ENCODE results near the gene SEC24B. TPM values are rescaled to one million over a fixed set of nuclear protein-coding genes. Genes with fewer than 3 reads are reported as not detected.
"Not testable (repeated sequence)": the region's sequence is repeated elsewhere in the genome, so short reads cannot be mapped to it uniquely, and the experiment has no call there.

The SEC24B gene
- total RNA-seq, 1 donor from 2014 or later, result 40.3 TPM

DNA sequence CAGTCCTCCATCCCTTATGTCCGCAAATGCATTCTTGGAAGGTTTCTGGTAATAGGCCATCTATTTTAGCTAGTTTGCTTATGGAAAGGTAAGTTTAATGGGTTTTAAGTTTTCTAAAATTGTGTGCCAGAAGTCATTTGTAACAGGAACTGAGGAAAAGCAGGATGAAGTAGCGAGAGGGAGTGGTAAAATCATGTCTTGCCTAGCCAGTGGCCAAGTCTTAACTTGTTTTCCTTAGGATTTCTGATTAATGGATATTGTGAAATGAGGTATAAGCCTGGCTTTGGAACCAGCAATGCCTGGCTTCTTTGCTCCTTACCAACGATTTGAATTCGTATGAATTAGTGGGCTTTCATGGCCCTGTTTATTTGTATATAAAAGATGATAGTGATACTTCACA, 7.3 kb downstream of the SEC24B start:
- peaks cover 5% of the 10 kb centered on the region for H3K36me3 Mint-ChIP-seq (ENCODE audit: insufficient read depth)
- H3K27me3 Mint-ChIP-seq, result no peaks in the 10 kb centered on the region
- peaks cover 35% of the 10 kb centered on the region for H3K4me1 Mint-ChIP-seq (ENCODE audit: low read depth)
- no peak overlapping the region for H3K4me3 Mint-ChIP-seq (ENCODE audit: low read depth)
- TF ChIP-seq, protein P1, sequence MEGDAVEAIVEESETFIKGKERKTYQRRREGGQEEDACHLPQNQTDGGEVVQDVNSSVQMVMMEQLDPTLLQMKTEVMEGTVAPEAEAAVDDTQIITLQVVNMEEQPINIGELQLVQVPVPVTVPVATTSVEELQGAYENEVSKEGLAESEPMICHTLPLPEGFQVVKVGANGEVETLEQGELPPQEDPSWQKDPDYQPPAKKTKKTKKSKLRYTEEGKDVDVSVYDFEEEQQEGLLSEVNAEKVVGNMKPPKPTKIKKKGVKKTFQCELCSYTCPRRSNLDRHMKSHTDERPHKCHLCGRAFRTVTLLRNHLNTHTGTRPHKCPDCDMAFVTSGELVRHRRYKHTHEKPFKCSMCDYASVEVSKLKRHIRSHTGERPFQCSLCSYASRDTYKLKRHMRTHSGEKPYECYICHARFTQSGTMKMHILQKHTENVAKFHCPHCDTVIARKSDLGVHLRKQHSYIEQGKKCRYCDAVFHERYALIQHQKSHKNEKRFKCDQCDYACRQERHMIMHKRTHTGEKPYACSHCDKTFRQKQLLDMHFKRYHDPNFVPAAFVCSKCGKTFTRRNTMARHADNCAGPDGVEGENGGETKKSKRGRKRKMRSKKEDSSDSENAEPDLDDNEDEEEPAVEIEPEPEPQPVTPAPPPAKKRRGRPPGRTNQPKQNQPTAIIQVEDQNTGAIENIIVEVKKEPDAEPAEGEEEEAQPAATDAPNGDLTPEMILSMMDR (IDR thresholded peaks at IDR 0.05; ENCODE audit: unreplicated experiment), result no peak
- DNase-seq (ENCODE audit: low spot score, unreplicated experiment), result no peak
- H3K27ac Mint-ChIP-seq, result peak overlapping the region; percentile 34
- peaks cover 1% of the 10 kb centered on the region for H3K9me3 Mint-ChIP-seq (ENCODE audit: low read depth)

DNA sequence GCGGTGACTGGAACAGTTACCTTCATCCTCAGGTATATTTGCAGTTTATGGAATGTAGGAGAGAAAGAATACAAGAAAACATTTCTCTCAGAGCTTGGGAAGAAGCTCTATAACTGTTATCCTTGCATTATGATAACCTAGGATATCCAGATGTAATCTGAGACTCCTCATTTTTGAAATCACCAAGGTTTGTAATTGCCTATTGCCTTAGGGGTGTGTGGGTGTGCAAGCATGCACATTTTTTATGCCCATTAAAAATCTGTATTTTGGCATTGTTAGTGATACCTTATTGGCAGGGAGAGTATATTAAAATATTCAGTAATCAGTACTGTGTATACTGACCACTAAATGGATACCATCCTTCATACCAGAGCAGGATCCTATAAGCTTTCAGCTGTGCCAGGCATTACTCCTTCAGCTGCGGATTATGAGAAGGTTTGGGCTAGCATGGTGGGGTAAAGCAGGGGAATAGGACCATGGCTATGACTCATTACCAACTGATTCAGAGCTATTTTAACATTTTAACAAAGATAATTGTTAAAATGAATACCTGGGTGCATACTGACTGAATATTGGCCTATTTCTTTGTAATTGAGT, 8.3 kb downstream of the SEC24B start:
- no peaks in the 10 kb centered on the region for H3K27me3 Mint-ChIP-seq
- TF ChIP-seq, protein P1 (IDR thresholded peaks at IDR 0.05; ENCODE audit: unreplicated experiment), result no peak
- H3K4me1 Mint-ChIP-seq (ENCODE audit: low read depth), result peaks cover 27% of the 10 kb centered on the region
- H3K9me3 Mint-ChIP-seq (ENCODE audit: low read depth), result peaks cover 4% of the 10 kb centered on the region
- DNase-seq (ENCODE audit: low spot score, unreplicated experiment), result no peak
- no peak overlapping the region for H3K4me3 Mint-ChIP-seq (ENCODE audit: low read depth)
- peaks cover 9% of the 10 kb centered on the region for H3K36me3 Mint-ChIP-seq (ENCODE audit: insufficient read depth)
- no peak overlapping the region for H3K27ac Mint-ChIP-seq

DNA sequence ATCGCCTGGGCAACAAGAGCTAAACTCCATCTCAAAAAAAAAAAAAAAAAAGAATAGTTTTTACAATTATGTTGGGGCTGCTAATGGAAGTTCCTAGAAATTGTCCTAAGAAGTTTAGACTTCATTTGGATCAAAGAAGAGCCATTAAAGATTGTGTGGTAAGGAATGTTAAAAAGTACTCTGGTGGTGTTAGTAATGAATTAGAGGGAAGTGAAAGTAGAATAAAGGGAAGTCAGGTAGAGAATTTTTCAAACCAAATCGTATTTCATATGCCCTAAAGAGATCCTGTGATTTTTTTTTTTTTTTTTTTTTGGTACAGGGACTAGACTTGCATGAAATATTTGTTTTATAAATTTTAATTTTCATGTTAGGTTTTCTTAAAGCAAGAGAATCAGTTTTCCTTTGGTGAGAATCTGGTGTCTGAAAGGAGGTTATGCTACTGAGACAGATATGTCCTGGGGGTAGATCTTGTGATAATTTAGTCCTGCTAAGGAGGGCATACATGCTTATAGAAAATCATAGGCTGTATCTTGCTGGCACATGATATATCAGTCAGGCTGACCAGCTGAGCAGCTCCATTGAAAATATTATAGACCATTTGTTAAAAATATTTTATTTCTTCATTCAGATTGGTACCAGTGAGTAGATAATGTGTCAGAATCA, 10.7 kb downstream of the SEC24B start:
- Mint-ChIP-seq H3K4me1 (ENCODE audit: low read depth) (peaks cover 25% of the 10 kb centered on the region), H3K9me3 (ENCODE audit: low read depth) (peaks cover 4% of the 10 kb centered on the region), H3K4me3 (ENCODE audit: low read depth) (no peak overlapping the region), H3K27me3 (no peaks in the 10 kb centered on the region), H3K27ac (no peak overlapping the region), H3K36me3 (ENCODE audit: insufficient read depth) (peaks cover 14% of the 10 kb centered on the region)
- TF ChIP-seq, protein P1 (IDR thresholded peaks at IDR 0.05; ENCODE audit: unreplicated experiment), result no peak
- DNase-seq (ENCODE audit: low spot score, unreplicated experiment), result no peak

DNA sequence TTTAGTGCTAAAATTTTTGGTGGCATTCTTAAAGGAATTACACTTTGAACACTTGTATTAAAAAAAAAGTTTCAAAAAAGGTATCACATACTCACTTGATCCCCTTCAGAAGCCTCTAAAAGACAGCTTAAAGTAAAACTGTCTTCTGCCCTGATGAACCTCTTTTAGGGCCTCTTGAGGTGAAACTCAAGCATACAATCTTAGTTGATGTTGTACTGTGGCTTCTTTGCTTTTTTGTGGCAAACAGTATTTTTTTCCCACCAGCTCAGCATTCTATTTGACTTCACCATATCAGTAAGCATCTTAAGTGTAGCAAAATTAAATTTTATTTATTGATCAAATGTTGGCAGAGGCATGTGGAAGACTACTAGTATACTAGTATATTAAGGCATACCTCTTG, 13.7 kb downstream of the SEC24B start:
- TF ChIP-seq, protein P1 (IDR thresholded peaks at IDR 0.05; ENCODE audit: unreplicated experiment), result no peak
- Mint-ChIP-seq H3K4me1 (ENCODE audit: low read depth) (peaks cover 9% of the 10 kb centered on the region), H3K27ac (no peak overlapping the region), H3K9me3 (ENCODE audit: low read depth) (peaks cover 4% of the 10 kb centered on the region), H3K27me3 (no peaks in the 10 kb centered on the region), H3K4me3 (ENCODE audit: low read depth) (no peak overlapping the region), H3K36me3 (ENCODE audit: insufficient read depth) (peaks cover 25% of the 10 kb centered on the region)
- no peak for DNase-seq (ENCODE audit: low spot score, unreplicated experiment)

DNA sequence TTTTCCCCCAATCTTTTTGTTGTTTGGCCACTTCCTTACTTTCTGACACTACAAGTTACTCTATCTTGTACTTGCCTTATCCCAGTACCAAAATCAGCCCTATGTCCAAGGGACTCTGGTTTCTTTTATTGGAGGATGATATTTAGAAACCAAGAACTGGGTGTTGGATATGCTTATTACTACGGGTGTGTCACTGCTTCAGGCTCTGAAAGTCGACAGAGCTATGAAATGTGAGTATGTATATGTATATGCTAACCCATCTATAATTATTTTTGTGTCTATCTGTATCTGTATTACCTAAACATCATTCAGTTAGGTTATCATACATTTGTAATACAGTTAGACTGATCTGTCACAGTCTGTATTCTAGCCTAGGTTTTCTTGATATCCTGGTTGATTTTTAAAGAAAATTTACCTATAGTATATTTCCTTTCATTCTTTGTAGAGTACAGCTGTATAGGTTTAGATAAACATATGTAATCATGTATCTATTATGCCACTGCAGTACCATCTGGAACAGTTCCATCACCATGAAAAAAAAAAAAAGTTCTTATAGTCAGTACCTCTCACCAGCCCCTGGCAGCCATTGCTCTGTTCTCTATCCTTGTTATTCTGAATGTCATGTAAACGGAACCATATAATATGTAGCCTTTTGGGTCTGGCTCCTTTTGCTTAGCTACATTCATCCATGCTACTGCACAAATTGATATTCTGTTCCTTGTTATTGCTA, 18.1 kb downstream of the SEC24B start:
- no peaks in the 10 kb centered on the region for H3K9me3 Mint-ChIP-seq (ENCODE audit: low read depth)
- no peaks in the 10 kb centered on the region for H3K4me1 Mint-ChIP-seq (ENCODE audit: low read depth)
- no peak overlapping the region for H3K27ac Mint-ChIP-seq
- no peak for DNase-seq (ENCODE audit: low spot score, unreplicated experiment)
- H3K27me3 Mint-ChIP-seq, result no peaks in the 10 kb centered on the region
- peaks cover 30% of the 10 kb centered on the region for H3K36me3 Mint-ChIP-seq (ENCODE audit: insufficient read depth)
- H3K4me3 Mint-ChIP-seq (ENCODE audit: low read depth), result no peak overlapping the region
- TF ChIP-seq, protein P1 (IDR thresholded peaks at IDR 0.05; ENCODE audit: unreplicated experiment), result no peak

DNA sequence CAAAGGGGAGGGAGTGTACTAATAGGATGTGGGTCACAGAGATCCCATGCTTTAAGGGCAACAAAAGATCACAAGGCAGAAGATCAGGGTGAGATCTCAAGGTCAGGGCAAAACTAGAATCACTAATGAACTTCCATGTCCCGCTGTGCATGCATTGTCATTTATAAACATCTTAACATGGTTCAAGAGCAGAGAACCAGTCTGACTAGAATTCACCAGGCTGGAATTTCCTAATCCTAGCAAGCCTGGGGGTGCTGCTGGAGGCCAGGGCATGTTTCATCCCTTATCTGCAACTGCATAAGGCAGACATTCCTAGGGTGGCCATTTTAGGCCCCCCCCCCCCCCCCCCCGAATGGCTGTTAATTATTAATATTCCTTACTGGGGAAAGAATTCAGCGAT, 19.5 kb downstream of the SEC24B start:
- H3K9me3 Mint-ChIP-seq (ENCODE audit: low read depth); H3K27ac Mint-ChIP-seq; H3K4me1 Mint-ChIP-seq (ENCODE audit: low read depth); DNase-seq (ENCODE audit: low spot score, unreplicated experiment); H3K4me3 Mint-ChIP-seq (ENCODE audit: low read depth); H3K27me3 Mint-ChIP-seq: not testable (repeated sequence)
- H3K36me3 Mint-ChIP-seq (ENCODE audit: insufficient read depth), result peaks cover 30% of the 10 kb centered on the region

Measured in progenitor cell of endocrine pancreas (in vitro differentiated cells).